GM19193 (cell line): ENCODE results near the gene ATP4B.

Experiments used
- POLR2A ChIP-seq: IDR thresholded peaks from 4 replicates; pipeline ENCODE4 v1.6.1; 2011; ENCODE audit not compliant: insufficient read depth, insufficient read length; ENCODE audit errors: extremely low read depth

The ATP4B gene

GRCh38 chr13:113613789-113614379 lies 44.1 kb downstream of the ATP4B start:
- TF ChIP-seq POLR2A = no peak

GRCh38 chr13:113612607-113613006 lies 45.4 kb downstream of the ATP4B start:
- TF ChIP-seq POLR2A = no peak

DNA sequence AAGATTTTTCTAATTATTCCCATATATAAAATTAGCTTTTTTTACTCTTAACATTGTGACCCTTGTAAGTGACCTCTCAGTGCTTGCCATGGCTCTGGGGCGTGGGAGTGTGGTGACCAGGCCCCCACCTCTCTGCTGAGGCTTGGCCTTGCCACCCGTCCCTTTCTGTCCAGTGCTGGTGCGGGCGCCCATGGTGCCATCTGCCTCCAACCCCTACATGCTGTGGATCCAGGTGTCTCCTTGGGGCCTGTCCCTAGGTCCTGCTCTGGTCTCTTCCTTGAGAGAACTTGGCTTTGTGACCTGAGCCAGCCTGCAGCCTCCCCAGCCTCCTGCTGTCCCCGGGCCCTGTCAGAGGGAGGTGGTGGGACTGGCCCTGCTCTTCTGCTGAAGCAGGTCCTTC lies 46.0 kb downstream of the ATP4B start:
- no peak for TF ChIP-seq POLR2A

GRCh38 chr13:113610266-113610665 lies 47.7 kb downstream of the ATP4B start:
- TF ChIP-seq POLR2A = no peak

- no peak for TF ChIP-seq POLR2A
Measured at GRCh38 chr13:113609616-113610015, 48.4 kb downstream of the ATP4B start.

DNA sequence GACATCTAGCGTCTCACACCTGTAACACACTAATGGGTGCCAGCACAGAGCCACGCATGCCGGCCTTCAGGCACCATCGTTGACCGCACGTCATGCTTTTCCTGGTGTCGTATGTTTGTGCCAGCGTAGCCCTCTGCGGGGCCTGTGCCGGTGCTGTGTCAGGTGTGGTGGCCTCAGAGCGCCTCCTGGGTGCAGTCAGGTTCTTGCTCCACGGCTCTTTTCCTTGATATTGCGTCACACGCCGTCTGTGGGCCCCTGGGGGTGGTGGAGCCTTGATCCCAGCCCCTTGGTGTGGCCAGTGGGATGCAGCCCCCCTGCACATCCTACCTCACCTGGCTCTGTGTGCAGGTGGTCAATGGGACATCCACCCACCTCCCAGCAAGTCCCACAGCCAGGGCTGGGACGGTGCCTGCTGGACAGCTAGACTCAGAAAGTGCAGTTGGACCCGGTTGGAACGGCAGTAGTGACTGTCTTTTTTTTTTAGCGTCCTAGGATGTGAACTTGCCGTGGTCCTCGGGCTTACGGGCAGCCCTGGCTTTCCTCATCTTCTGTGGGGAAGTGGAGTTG lies 48.9 kb downstream of the ATP4B start:
- no peak for TF ChIP-seq POLR2A

- TF ChIP-seq POLR2A = no peak
Measured at GRCh38 chr13:113607889-113608635, 49.9 kb downstream of the ATP4B start.

- no peak for TF ChIP-seq POLR2A
Measured at GRCh38 chr13:113607056-113607888, 50.7 kb downstream of the ATP4B start.

DNA sequence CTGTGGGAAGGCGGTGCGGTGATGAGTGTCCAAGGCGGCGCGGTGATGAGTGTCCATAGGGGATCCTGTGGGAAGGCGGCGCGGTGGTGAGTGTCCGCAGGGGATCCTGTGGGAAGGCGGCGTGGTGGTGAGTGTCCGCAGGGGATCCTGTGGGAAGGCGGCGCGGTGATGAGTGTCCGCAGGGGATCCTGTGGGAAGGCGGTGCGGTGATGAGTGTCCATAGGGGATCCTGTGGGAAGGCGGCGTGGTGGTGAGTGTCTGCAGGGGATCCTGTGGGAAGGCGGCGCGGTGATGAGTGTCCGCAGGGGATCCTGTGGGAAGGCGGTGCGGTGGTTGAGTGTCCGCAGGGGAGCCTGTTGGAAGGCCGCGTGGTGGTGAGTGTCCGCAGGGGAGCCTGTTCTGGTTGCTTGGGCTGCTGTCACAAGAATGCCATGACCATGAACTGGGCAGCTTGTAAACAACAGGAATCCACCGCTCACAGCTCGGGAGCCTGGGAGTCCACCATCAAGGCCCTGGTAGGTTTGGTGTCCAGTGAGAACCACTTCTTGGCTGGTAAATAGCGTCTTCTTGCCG lies 52.0 kb downstream of the ATP4B start:
- TF ChIP-seq POLR2A = no peak

GRCh38 chr13:113605461-113605860 lies 52.5 kb downstream of the ATP4B start:
- no peak for TF ChIP-seq POLR2A

- no peak for TF ChIP-seq POLR2A
Measured at GRCh38 chr13:113604186-113604585, 53.8 kb downstream of the ATP4B start.

GRCh38 chr13:113603116-113603710 lies 54.8 kb downstream of the ATP4B start:
- TF ChIP-seq POLR2A = no peak

- no peak for TF ChIP-seq POLR2A
Measured at GRCh38 chr13:113602291-113602988, 55.6 kb downstream of the ATP4B start.
